ENCODE results near the gene TLDC2. TPM values are rescaled to one million over a fixed set of nuclear protein-coding genes. Genes with fewer than 3 reads are reported as not detected.
"Not testable (repeated sequence)": the region's sequence is repeated elsewhere in the genome, so short reads cannot be mapped to it uniquely, and the experiment has no call there.

Gene TLDC2
- total RNA-seq, 2 experiments from 2014 or later = not detected

- Mint-ChIP-seq H3K4me3 (no peak overlapping the region), H3K36me3 (ENCODE audit: low read depth) (no peaks in the 10 kb centered on the region), H3K9me3 (no peaks in the 10 kb centered on the region), H3K4me1 (peaks cover 42% of the 10 kb centered on the region), H3K27ac (peak overlapping the region; percentile 40), H3K27me3 (no peaks in the 10 kb centered on the region)
- ChIA-PET POLR2A (no interaction called here), CTCF (interaction anchor here (1.1 kb wide), 1 partner anchor 31 kb away, joined by 5 read pairs; no protein-coding TSS in a partner anchor)
- DNase-seq = no peak
Observed at GRCh38 chr20:36839150-36839549, 36.8 kb upstream of the TLDC2 start.

GRCh38 chr20:36841030-36841429 is 34.9 kb upstream of the TLDC2 start:
- H3K9me3 Mint-ChIP-seq; DNase-seq; H3K36me3 Mint-ChIP-seq (ENCODE audit: low read depth); H3K4me3 Mint-ChIP-seq; H3K27me3 Mint-ChIP-seq: not testable (repeated sequence)
- Mint-ChIP-seq H3K27ac (peak overlapping the region; percentile 3), H3K4me1 (peaks cover 28% of the 10 kb centered on the region)
- POLR2A ChIA-PET = interaction anchor here (1.0 to 1.4 kb wide), 2 partner anchors 13 to 197 kb away, joined by 3 read pairs; no protein-coding TSS in a partner anchor
- CTCF ChIA-PET = interaction anchor here (1.3 to 2.3 kb wide), 2 partner anchors 23 to 32 kb away, joined by 5 to 13 read pairs; a partner anchor contains a TSS

- no peaks in the 10 kb centered on the region for H3K36me3 Mint-ChIP-seq (ENCODE audit: low read depth)
- CTCF ChIA-PET = interaction anchor here (0.7 to 2.4 kb wide), 4 partner anchors 9 to 37 kb away, joined by 3 to 7 read pairs (median 4); no protein-coding TSS in a partner anchor
- no peaks in the 10 kb centered on the region for H3K9me3 Mint-ChIP-seq
- no peak overlapping the region for H3K27ac Mint-ChIP-seq
- no peaks in the 10 kb centered on the region for H3K27me3 Mint-ChIP-seq
- POLR2A ChIA-PET = interaction anchor here (1.8 to 2.8 kb wide), 3 partner anchors 10 to 18 kb away, joined by 5 to 8 read pairs (median 6); a partner anchor contains a TSS
- no peak overlapping the region for H3K4me3 Mint-ChIP-seq
- peaks cover 17% of the 10 kb centered on the region for H3K4me1 Mint-ChIP-seq
- no peak for DNase-seq
Observed at GRCh38 chr20:36845288-36845971, 30.5 kb upstream of the TLDC2 start.

- Mint-ChIP-seq H3K9me3 (no peaks in the 10 kb centered on the region), H3K4me1 (peaks cover 9% of the 10 kb centered on the region), H3K27me3 (no peaks in the 10 kb centered on the region), H3K27ac (no peak overlapping the region), H3K36me3 (ENCODE audit: low read depth) (no peaks in the 10 kb centered on the region), H3K4me3 (no peak overlapping the region)
- ChIA-PET CTCF (interaction anchor here (0.8 to 2.8 kb wide), 4 partner anchors 10 to 39 kb away, joined by 3 to 13 read pairs (median 6); no protein-coding TSS in a partner anchor), POLR2A (interaction anchor here (1.6 to 2.8 kb wide), 3 partner anchors 9 to 17 kb away, joined by 4 to 8 read pairs (median 5); a partner anchor contains a TSS)
- no peak for DNase-seq
Observed at GRCh38 chr20:36847009-36847709, 28.8 kb upstream of the TLDC2 start.

GRCh38 chr20:36847710-36848040 is 28.3 kb upstream of the TLDC2 start:
- H3K36me3 Mint-ChIP-seq (ENCODE audit: low read depth) = no peaks in the 10 kb centered on the region
- no peaks in the 10 kb centered on the region for H3K27me3 Mint-ChIP-seq
- peaks cover 7% of the 10 kb centered on the region for H3K4me1 Mint-ChIP-seq
- no peak overlapping the region for H3K27ac Mint-ChIP-seq
- CTCF ChIA-PET = interaction anchor here (0.8 to 2.8 kb wide), 3 partner anchors 10 to 39 kb away, joined by 3 to 13 read pairs (median 7); no protein-coding TSS in a partner anchor
- POLR2A ChIA-PET = interaction anchor here (1.6 to 2.8 kb wide), 2 partner anchors 8 to 11 kb away, joined by 4 to 8 read pairs; no protein-coding TSS in a partner anchor
- no peaks in the 10 kb centered on the region for H3K9me3 Mint-ChIP-seq
- H3K4me3 Mint-ChIP-seq = no peak overlapping the region
- no peak for DNase-seq

GRCh38 chr20:36848078-36848660 is 27.8 kb upstream of the TLDC2 start:
- DNase-seq = no peak
- Mint-ChIP-seq H3K4me3 (no peak overlapping the region), H3K27me3 (no peaks in the 10 kb centered on the region), H3K36me3 (ENCODE audit: low read depth) (no peaks in the 10 kb centered on the region), H3K4me1 (peaks cover 6% of the 10 kb centered on the region), H3K27ac (no peak overlapping the region), H3K9me3 (no peaks in the 10 kb centered on the region)
- CTCF ChIA-PET = interaction anchor here (0.8 to 2.8 kb wide), 2 partner anchors 11 to 12 kb away, joined by 3 to 13 read pairs; no protein-coding TSS in a partner anchor
- POLR2A ChIA-PET = interaction anchor here (1.6 to 2.8 kb wide), 2 partner anchors 8 to 11 kb away, joined by 4 to 8 read pairs; no protein-coding TSS in a partner anchor

GRCh38 chr20:36848677-36849076 is 27.3 kb upstream of the TLDC2 start:
- Mint-ChIP-seq H3K27ac (no peak overlapping the region), H3K4me1 (peaks cover under 1% of the 10 kb centered on the region), H3K9me3 (no peaks in the 10 kb centered on the region), H3K4me3 (no peak overlapping the region), H3K27me3 (no peaks in the 10 kb centered on the region), H3K36me3 (ENCODE audit: low read depth) (no peaks in the 10 kb centered on the region)
- CTCF ChIA-PET = interaction anchor here (1.9 to 2.8 kb wide), 2 partner anchors 13 to 40 kb away, joined by 5 to 13 read pairs; no protein-coding TSS in a partner anchor
- DNase-seq = no peak
- POLR2A ChIA-PET = no interaction called here

- Mint-ChIP-seq H3K27ac (no peak overlapping the region), H3K4me1 (no peaks in the 10 kb centered on the region), H3K27me3 (no peaks in the 10 kb centered on the region), H3K36me3 (ENCODE audit: low read depth) (no peaks in the 10 kb centered on the region), H3K4me3 (no peak overlapping the region), H3K9me3 (no peaks in the 10 kb centered on the region)
- ChIA-PET CTCF (interaction anchor here (1.5 to 2.8 kb wide), 3 partner anchors 10 to 41 kb away, joined by 3 to 13 read pairs (median 5); no protein-coding TSS in a partner anchor), POLR2A (no interaction called here)
- no peak for DNase-seq
Observed at GRCh38 chr20:36849333-36850065, 26.4 kb upstream of the TLDC2 start.

GRCh38 chr20:36850759-36851158 is 25.2 kb upstream of the TLDC2 start:
- CTCF ChIA-PET = no interaction called here

GRCh38 chr20:36851490-36851889 is 24.4 kb upstream of the TLDC2 start:
- ChIA-PET CTCF (no interaction called here), POLR2A (interaction anchor here (1.1 kb wide), 1 partner anchor 12 kb away, joined by 4 read pairs; a partner anchor contains a TSS)
- DNase-seq = no peak
- Mint-ChIP-seq H3K4me1 (peaks cover 3% of the 10 kb centered on the region), H3K36me3 (ENCODE audit: low read depth) (no peaks in the 10 kb centered on the region), H3K9me3 (no peaks in the 10 kb centered on the region), H3K4me3 (no peak overlapping the region), H3K27me3 (no peaks in the 10 kb centered on the region), H3K27ac (no peak overlapping the region)

More at GRCh38 chr20:36850759-36851158, 25.2 kb upstream of the TLDC2 start:
- POLR2A ChIA-PET = no interaction called here
- H3K9me3 Mint-ChIP-seq = no peaks in the 10 kb centered on the region
- no peaks in the 10 kb centered on the region for H3K27me3 Mint-ChIP-seq
- DNase-seq = no peak
- H3K4me1 Mint-ChIP-seq = no peaks in the 10 kb centered on the region
- H3K4me3 Mint-ChIP-seq = no peak overlapping the region
- H3K27ac Mint-ChIP-seq = no peak overlapping the region
- no peaks in the 10 kb centered on the region for H3K36me3 Mint-ChIP-seq (ENCODE audit: low read depth)

GRCh38 chr20:36852187-36852586 is 23.8 kb upstream of the TLDC2 start:
- Mint-ChIP-seq H3K9me3 (no peaks in the 10 kb centered on the region), H3K27me3 (no peaks in the 10 kb centered on the region), H3K27ac (no peak overlapping the region), H3K4me3 (no peak overlapping the region), H3K36me3 (ENCODE audit: low read depth) (no peaks in the 10 kb centered on the region), H3K4me1 (peaks cover 10% of the 10 kb centered on the region)
- DNase-seq = no peak
- POLR2A ChIA-PET = interaction anchor here (1.1 kb wide), 1 partner anchor 11 kb away, joined by 4 read pairs; a partner anchor contains a TSS
- CTCF ChIA-PET = interaction anchor here (0.7 kb wide), 1 partner anchor 15 kb away, joined by 4 read pairs; no protein-coding TSS in a partner anchor
